Esophagus squamous epithelium (tissue), 5 donors: ENCODE results near the gene SIK3. TPM values are rescaled to one million over a fixed set of nuclear protein-coding genes. Genes with fewer than 3 reads are reported as not detected.

ENCODE experiments used
- DNase-seq: peaks from one replicate; lab custom pipeline; 2025; lab: John Stamatoyannopoulos, UW
- H3K27ac ChIP-seq, 4 donors: fragments of 200-600 bp; sonication (generic); one replicate each; pipeline ENCODE4 v1.5.1; 2016 to 2019; ENCODE audit warnings: mild to moderate bottlenecking in 1 of 4
- H3K27me3 ChIP-seq, 4 donors: fragments of 200-600 bp; sonication (generic); 1 replicate in 3 of 4; 2 replicates in 1 of 4; pipeline versions ENCODE4 v1.5.1 to v1.6.0; 2017 to 2021; ENCODE audit warnings: antibody characterized with exemption in 1 of 4
- H3K36me3 ChIP-seq, 3 donors: fragments of 200-600 bp; sonication (generic); one replicate each; pipeline ENCODE4 v1.5.1; 2016 to 2019
- H3K4me1 ChIP-seq, 3 donors: fragments of 200-600 bp; sonication (generic); one replicate each; pipeline ENCODE4 v1.5.1; 2017 to 2019
- H3K4me3 ChIP-seq, 4 donors: fragments of 200-600 bp; sonication (generic); 1 replicate in 3 of 4; 2 replicates in 1 of 4; pipeline ENCODE4 v1.5.1; 2016 to 2019; ENCODE audit warnings: mild to moderate bottlenecking in 2 of 4, moderate library complexity in 1 of 4
- H3K9me3 ChIP-seq, 3 donors: fragments of 200-600 bp; sonication (generic); one replicate each; pipeline ENCODE4 v1.5.1; 2016 to 2019
- CTCF ChIP-seq, 6 experiments: fragments of 450-650 bp in 4 of 6; fragments of 200-600 bp in 2 of 6; sonication (generic) in 2 of 6; IDR thresholded peaks; one replicate each; pipeline ENCODE4 v1.5.1; 2016 to 2019; ENCODE audit warnings: antibody characterized with exemption in 6 of 6, mild to moderate bottlenecking in 4 of 6, moderate library complexity in 4 of 6
- POLR2A ChIP-seq, 4 donors: fragments of 450-650 bp; IDR thresholded peaks; one replicate each; pipeline ENCODE4 v1.6.1; 2017; ENCODE audit warnings: antibody characterized with exemption in 4 of 4, mild to moderate bottlenecking in 4 of 4, moderate library complexity in 3 of 4
- WGBS, 2 donors: methylation state at CpG; one replicate each; pipeline ENCODE4 v1.1.5; 2018; 5-methylcytosine and 5-hydroxymethylcytosine counted together
- intact Hi-C: fragments of 100-400 bp; cut with DNase I; formaldehyde crosslinking; loops from one replicate; pipeline ENCODE4 v1.15.0; 2022
- total RNA-seq, 4 donors: library from RNA; depleted of rRNA; stranded (reverse); fragments of >200 nt; gene quantifications; one replicate each; pipeline ENCODE4 v1.1.0, GENCODE V29; 2016
- donor health status: DM: yes; HTN: yes; CAD: no.

The SIK3 gene
- total RNA-seq, 4 donors from 2014 or later: 16.2 to 35.1 (median 20.3) TPM

- DNase-seq: no peak
- no peak overlapping the region for H3K4me3 ChIP-seq
- peaks cover 24 to 53% (median 41%) of the 10 kb centered on the region in 3 donors for H3K4me1 ChIP-seq
- no peaks in the 10 kb centered on the region for H3K9me3 ChIP-seq
- 75 to 84% methylated on average over 1 of the region's 1 CpG for WGBS, 2 donors
- intact Hi-C loops: no loop called here
- no peaks in the 10 kb centered on the region for H3K27me3 ChIP-seq
- no peaks in the 10 kb centered on the region for H3K36me3 ChIP-seq
- H3K27ac ChIP-seq: no peak overlapping the region
- TF ChIP-seq POLR2A (IDR thresholded peaks at IDR 0.05): no peak
- TF ChIP-seq CTCF (IDR thresholded peaks at IDR 0.05): no peak
Measured at GRCh38 chr11:117070016-117070415, 28.2 kb downstream of the SIK3 start.

GRCh38 chr11:117068303-117068860, 29.8 kb downstream of the SIK3 start:
- H3K9me3 ChIP-seq: no peaks in the 10 kb centered on the region
- no peak overlapping the region for H3K4me3 ChIP-seq
- peaks cover 16 to 55% (median 43%) of the 10 kb centered on the region in 3 donors for H3K4me1 ChIP-seq
- no peak for DNase-seq
- 89 to 95% methylated on average over 5 to 6 of the region's 6 CpGs for WGBS, 2 donors
- no peaks in the 10 kb centered on the region for H3K27me3 ChIP-seq
- intact Hi-C loops: no loop called here
- no peaks in the 10 kb centered on the region for H3K36me3 ChIP-seq
- no peak overlapping the region for H3K27ac ChIP-seq
- TF ChIP-seq CTCF (IDR thresholded peaks at IDR 0.05): no peak
- TF ChIP-seq POLR2A (IDR thresholded peaks at IDR 0.05): no peak

GRCh38 chr11:117066959-117067358, 31.3 kb downstream of the SIK3 start:
- Histone ChIP-seq H3K4me1 (peaks cover 6 to 50% (median 29%) of the 10 kb centered on the region in 3 donors), H3K27me3 (no peaks in the 10 kb centered on the region), H3K27ac (no peak overlapping the region), H3K4me3 (no peak overlapping the region), H3K9me3 (no peaks in the 10 kb centered on the region), H3K36me3 (no peaks in the 10 kb centered on the region)
- 96 to 98% methylated on average over 2 of the region's 2 CpGs for WGBS, 2 donors
- intact Hi-C loops: no loop called here
- TF ChIP-seq POLR2A (IDR thresholded peaks at IDR 0.05): no peak
- TF ChIP-seq CTCF (IDR thresholded peaks at IDR 0.05): no peak
- DNase-seq: no peak

- Histone ChIP-seq H3K9me3 (no peaks in the 10 kb centered on the region), H3K4me1 (peaks cover 0 to 34% (median 10%) of the 10 kb centered on the region in 3 donors), H3K4me3 (no peak overlapping the region), H3K27ac (no peak overlapping the region), H3K36me3 (no peaks in the 10 kb centered on the region), H3K27me3 (no peaks in the 10 kb centered on the region)
- TF ChIP-seq CTCF (IDR thresholded peaks at IDR 0.05) (no peak), POLR2A (IDR thresholded peaks at IDR 0.05) (no peak)
- 78% methylated on average over 1 of the region's 1 CpG for WGBS, 2 donors
- intact Hi-C loops: no loop called here
- no peak for DNase-seq
Measured at GRCh38 chr11:117064275-117064674, 34.0 kb downstream of the SIK3 start.

- Histone ChIP-seq H3K27me3 (no peaks in the 10 kb centered on the region), H3K27ac (no peak overlapping the region), H3K4me3 (no peak overlapping the region), H3K4me1 (peaks cover 3 to 52% (median 18%) of the 10 kb centered on the region in 3 donors), H3K9me3 (no peaks in the 10 kb centered on the region), H3K36me3 (no peaks in the 10 kb centered on the region)
- no peak for TF ChIP-seq POLR2A (IDR thresholded peaks at IDR 0.05)
- TF ChIP-seq CTCF (IDR thresholded peaks at IDR 0.05): no peak
- intact Hi-C loops: no loop called here
- DNase-seq: no peak
- 79% methylated on average over 2 of the region's 2 CpGs for WGBS, 2 donors
Measured at GRCh38 chr11:117062498-117062897, 35.7 kb downstream of the SIK3 start.
